ENCODE results near the gene KCTD11.
"Not testable (repeated sequence)": the region's sequence is repeated elsewhere in the genome, so short reads cannot be mapped to it uniquely, and the experiment has no call there.

KCTD11 gene

GRCh38 chr17:7322520-7323194, 29.3 kb upstream of the KCTD11 start:
- no peak for DNase-seq

GRCh38 chr17:7323731-7324437, 28.1 kb upstream of the KCTD11 start:
- DNase-seq: peak; percentile 37

GRCh38 chr17:7324438-7324779, 27.6 kb upstream of the KCTD11 start:
- DNase-seq: no peak

GRCh38 chr17:7325031-7325528, 26.9 kb upstream of the KCTD11 start:
- no peak for DNase-seq

GRCh38 chr17:7326186-7326585, 25.8 kb upstream of the KCTD11 start:
- DNase-seq: no peak

GRCh38 chr17:7327056-7327455, 24.9 kb upstream of the KCTD11 start:
- DNase-seq: no peak

GRCh38 chr17:7327501-7327900, 24.5 kb upstream of the KCTD11 start:
- DNase-seq: no peak

GRCh38 chr17:7328009-7328408, 24.0 kb upstream of the KCTD11 start:
- no peak for DNase-seq

- DNase-seq: peak; percentile 74
Measured at GRCh38 chr17:7328840-7329373, 23.1 kb upstream of the KCTD11 start, which contains the start of gene NEURL4. Gene NEURL4, minus strand, starts transcription at chr17:7329335. Its CDS starts 23 bp downstream, at chr17:7329312.

GRCh38 chr17:7329374-7329996, 22.5 kb upstream of the KCTD11 start:
- DNase-seq: peak; percentile 99

GRCh38 chr17:7329997-7330637, 21.8 kb upstream of the KCTD11 start:
- peak; percentile 95 for DNase-seq

GRCh38 chr17:7330638-7331015, 21.3 kb upstream of the KCTD11 start:
- no peak for DNase-seq

GRCh38 chr17:7332111-7332510, 19.9 kb upstream of the KCTD11 start:
- DNase-seq: peak; percentile 53

- peak; percentile 93 for DNase-seq
Measured at GRCh38 chr17:7332600-7333069, 19.3 kb upstream of the KCTD11 start.

- no peak for DNase-seq
Measured at GRCh38 chr17:7334938-7335538, 16.9 kb upstream of the KCTD11 start.

GRCh38 chr17:7335765-7336164, 16.2 kb upstream of the KCTD11 start:
- DNase-seq: not testable (repeated sequence)

GRCh38 chr17:7336240-7337175, 15.5 kb upstream of the KCTD11 start, which contains the start of gene ACAP1:
Gene ACAP1, plus strand, starts transcription at chr17:7336529. Its CDS starts 206 bp downstream, at chr17:7336735.
- DNase-seq: peak; percentile 34

- not testable (repeated sequence) for DNase-seq
Measured at GRCh38 chr17:7337600-7337999, 14.4 kb upstream of the KCTD11 start.

GRCh38 chr17:7340179-7340578, 11.8 kb upstream of the KCTD11 start:
- no peak for DNase-seq

GRCh38 chr17:7341842-7342241, 10.1 kb upstream of the KCTD11 start:
- no peak for DNase-seq

GRCh38 chr17:7343250-7343649, 8.7 kb upstream of the KCTD11 start:
- no peak for DNase-seq
